ENCODE results near the gene PITRM1.

DNA sequence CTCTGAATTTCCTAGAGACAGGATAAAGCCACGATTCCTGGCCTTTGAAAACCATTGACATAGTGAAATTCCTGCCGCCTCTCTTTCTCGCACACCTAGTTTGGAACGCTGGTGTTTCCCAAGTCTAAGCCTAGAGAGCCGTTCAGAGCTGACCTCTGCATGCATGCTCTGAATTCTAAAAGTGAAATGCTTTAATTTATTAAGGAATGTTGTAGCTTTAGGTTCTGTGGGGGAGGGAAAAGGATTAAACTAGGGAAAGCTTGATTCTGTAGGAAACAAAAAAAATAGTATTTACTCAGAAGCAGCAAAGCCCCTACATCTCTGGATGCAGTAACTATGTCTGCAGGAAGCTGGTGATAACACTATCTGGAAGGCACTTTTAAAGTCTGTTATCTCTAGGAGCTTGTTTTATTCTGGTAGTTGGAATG lies 78.0 kb downstream of the PITRM1 start:
- TF ChIP-seq, protein P1, sequence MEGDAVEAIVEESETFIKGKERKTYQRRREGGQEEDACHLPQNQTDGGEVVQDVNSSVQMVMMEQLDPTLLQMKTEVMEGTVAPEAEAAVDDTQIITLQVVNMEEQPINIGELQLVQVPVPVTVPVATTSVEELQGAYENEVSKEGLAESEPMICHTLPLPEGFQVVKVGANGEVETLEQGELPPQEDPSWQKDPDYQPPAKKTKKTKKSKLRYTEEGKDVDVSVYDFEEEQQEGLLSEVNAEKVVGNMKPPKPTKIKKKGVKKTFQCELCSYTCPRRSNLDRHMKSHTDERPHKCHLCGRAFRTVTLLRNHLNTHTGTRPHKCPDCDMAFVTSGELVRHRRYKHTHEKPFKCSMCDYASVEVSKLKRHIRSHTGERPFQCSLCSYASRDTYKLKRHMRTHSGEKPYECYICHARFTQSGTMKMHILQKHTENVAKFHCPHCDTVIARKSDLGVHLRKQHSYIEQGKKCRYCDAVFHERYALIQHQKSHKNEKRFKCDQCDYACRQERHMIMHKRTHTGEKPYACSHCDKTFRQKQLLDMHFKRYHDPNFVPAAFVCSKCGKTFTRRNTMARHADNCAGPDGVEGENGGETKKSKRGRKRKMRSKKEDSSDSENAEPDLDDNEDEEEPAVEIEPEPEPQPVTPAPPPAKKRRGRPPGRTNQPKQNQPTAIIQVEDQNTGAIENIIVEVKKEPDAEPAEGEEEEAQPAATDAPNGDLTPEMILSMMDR (optimal IDR thresholded peaks at IDR 0.05 in 1 of 3, IDR thresholded peaks at IDR 0.05 in 1 of 3, conservative IDR thresholded peaks at IDR 0.05 in 1 of 3; ENCODE audit: extremely low read depth in 1 of 3, insufficient read depth in 2 of 3, low read length in 3 of 3): no peak
- TF ChIP-seq EZH2 (IDR thresholded peaks at IDR 0.05; ENCODE audit: low read length): no peak

Data from keratinocyte (primary cell).